ENCODE data around the gene PRDM1.
"Not testable (repeated sequence)": the region's sequence is repeated elsewhere in the genome, so short reads cannot be mapped to it uniquely, and the experiment has no call there.

Gene PRDM1

DNA sequence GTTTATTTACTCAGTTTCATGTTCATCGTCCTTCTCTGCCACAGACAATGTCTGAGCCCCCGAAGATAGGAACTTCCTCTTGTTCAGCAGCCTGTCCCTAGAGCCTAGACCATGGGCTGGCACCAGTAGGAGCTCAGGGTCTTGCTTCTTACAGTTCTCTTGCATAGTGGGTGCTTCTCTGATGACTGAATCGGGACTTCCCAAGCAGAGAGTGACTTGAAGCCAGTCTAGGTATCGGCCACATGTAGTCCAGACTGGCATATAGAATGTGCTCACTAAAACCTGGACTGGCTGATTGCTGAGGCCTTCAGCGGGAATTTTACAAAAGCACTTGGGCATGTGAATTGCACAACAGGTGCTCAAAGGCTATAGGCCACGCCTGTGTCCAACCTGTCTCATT, 52.0 kb downstream of the PRDM1 start:
- DNase-seq (ENCODE audit: low read depth), result no peak

GRCh38 chr6:106141441-106142237, 55.5 kb downstream of the PRDM1 start:
- DNase-seq (ENCODE audit: low read depth), result no peak

GRCh38 chr6:106142876-106143431, 56.8 kb downstream of the PRDM1 start:
- no peak for DNase-seq (ENCODE audit: low read depth)

GRCh38 chr6:106143665-106144064, 57.5 kb downstream of the PRDM1 start:
- DNase-seq (ENCODE audit: low read depth), result no peak

DNA sequence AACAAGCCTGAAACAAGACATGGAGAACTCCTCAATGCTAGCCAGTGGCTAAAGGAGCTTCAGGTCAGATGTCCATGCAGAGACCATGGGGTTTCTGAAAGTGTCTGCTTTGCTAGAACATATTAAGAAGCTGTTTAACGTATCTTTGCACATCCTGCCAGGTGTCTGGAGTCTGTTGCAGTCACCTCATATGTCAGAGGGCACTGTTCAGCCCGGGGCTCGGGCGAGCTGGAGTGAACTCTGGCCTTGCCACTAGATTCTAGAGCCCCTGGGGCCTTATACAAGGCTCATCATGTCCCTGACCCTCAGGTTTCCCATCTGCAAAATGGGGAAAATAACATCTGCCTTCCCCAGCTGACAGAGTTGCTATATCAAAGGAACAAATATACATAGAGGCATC, 59.0 kb downstream of the PRDM1 start:
- DNase-seq (ENCODE audit: low read depth), result no peak

GRCh38 chr6:106145741-106146227, 59.6 kb downstream of the PRDM1 start:
- DNase-seq (ENCODE audit: low read depth), result no peak

DNA sequence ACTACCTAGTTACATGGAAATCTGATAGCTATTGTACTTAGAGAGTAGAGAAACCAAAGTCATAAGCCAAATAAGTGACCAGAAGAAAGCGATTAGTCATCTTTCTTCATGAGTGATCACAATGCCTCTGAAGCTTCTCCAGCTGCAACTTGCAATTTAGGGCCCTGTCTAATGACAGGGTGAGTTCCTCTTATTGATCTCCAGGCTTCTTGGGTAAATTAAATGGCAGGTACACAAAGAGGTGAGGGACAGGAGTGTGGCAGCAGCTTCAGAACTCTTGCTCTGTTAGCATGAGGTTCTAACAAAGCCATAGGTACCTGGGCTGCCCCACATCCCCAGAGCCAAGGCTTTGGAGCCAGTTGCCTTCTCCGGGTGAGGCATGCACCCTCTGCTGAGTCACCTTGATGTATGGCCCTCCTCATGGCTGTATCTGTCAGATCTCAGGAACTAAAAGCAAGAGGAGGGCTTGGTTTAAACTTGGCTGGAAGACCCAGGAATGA, 60.8 kb downstream of the PRDM1 start:
- DNase-seq (ENCODE audit: low read depth), result no peak

DNA sequence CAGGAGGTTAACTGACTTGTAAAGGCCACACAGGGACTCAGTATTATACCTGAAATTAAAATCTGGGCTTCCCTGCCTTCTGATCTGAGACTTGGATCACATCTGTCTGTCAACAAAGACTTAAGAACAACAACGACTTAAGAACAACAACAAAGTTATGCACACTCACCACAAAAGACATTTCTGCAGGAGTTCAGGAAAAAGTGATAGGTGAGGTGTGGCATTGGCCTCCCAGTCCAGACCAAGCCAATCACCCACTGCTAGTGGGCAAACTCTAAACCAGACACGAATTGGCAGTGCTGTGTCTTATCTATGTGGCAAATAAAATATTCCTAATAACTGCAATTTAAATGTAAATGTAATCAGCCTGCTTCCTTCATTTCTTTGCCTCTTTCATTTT, 61.3 kb downstream of the PRDM1 start:
- DNase-seq (ENCODE audit: low read depth), result no peak

GRCh38 chr6:106149472-106150069, 63.4 kb downstream of the PRDM1 start:
- no peak for DNase-seq (ENCODE audit: low read depth)

- DNase-seq (ENCODE audit: low read depth), result not testable (repeated sequence)
Observed at GRCh38 chr6:106152476-106152875, 66.3 kb downstream of the PRDM1 start.

- DNase-seq (ENCODE audit: low read depth), result no peak
Observed at GRCh38 chr6:106152952-106153351, 66.8 kb downstream of the PRDM1 start.

- no peak for DNase-seq (ENCODE audit: low read depth)
Observed at GRCh38 chr6:106154326-106154725, 68.2 kb downstream of the PRDM1 start.

DNA sequence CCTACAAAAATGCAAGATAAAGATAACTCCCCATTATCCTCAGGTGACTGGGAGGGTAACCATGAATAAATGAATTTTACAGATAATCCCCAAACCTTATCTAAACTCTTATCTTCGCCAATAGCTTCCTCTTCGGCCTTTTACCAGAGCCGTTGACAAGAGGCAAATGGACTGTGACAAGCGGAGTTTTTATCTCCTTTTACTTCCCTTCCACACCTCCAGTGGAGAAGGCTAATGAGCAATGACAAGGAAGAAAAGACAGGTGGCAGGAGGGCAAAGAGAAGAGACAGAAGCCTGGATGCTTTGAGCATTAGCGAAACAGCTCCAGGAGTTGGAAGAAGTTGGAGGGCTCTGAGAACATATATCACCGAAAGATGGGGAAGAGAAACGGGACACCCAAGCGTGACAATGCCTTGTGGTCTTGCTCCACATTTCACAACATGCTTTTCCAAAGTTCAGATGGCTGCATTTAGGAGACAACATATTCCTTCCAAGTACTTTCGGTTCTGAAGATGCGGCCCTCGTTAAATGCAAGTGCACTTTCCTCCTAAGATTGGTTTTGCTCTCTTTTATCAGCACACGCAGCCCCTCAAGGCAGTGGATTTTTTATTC, 69.2 kb downstream of the PRDM1 start:
- no peak for DNase-seq (ENCODE audit: low read depth)

DNA sequence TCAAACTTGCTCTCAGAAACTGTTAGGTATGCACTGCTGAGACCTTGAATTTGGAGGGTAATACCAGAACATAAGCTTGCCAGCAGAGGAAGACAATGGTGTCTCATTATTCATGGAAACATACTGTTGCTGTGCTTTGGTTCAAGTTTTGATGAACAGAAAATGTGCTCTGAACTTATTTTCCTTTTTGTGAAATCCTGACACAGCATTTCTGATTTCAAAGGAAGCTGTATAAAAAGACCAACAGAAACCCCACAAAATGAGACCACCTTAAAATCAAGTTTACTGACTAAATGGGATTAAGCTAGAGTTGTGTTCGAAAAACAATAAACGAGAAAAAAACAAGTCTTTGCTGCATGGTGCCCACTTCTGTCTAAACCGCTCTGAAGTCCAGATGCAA, 70.3 kb downstream of the PRDM1 start:
- DNase-seq (ENCODE audit: low read depth), result no peak

DNA sequence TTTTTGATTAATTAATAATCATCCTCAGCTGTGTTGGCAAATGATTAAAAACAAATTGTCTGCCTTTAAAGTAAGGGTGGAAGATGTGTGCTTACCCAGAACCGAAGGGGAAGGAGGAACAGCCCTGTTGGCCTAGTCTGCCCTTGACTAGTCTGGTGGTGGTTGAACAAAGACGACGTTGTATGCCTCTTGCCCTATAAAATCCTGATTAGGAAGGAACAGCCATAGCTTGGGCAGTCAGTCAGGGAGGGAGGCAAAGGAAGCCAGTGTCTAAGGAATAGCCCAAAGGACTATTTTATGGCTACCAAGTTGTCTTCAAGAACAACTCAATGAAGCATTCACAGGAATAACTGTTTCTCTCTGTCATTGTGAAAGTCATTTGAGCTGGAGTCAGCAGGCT, 70.7 kb downstream of the PRDM1 start:
- no peak for DNase-seq (ENCODE audit: low read depth)

DNA sequence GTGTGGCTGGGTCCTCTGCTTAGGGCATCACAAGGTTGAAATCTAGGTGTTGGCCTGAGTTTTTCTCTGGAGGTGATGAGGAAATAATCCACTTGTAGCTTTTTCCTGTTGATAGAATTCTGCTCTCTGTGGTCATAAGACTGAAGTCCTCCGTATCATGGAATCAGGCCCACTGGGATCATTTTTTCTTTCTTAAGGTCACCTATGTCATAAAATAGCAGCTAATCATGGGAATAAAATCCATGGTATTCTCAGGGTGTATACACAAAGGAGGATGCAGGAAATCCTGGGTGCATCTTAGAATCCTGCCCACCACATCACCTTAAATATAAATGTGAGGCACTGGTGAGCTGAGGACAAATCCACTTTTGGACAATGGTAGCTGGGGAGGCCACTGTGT, 72.7 kb downstream of the PRDM1 start:
- no peak for DNase-seq (ENCODE audit: low read depth)

Measured in stimulated activated CD8-positive, alpha-beta memory T cell treated with anti-CD3 and anti-CD28 coated beads, Interleukin-12 subunit alpha, Interleukin-12 subunit beta, amount 100 ng/mL, for 1 hour (primary cell).